DOHH2 (cell line): ENCODE data around the gene CASKIN1.

ENCODE experiments used
- H3F3A ChIP-seq: fragments of 200-600 bp; sonication (generic), shearing (Covaris generic); 2 replicates; pipeline ENCODE4 v1.6.0; 2016; ENCODE audit warnings: antibody characterized with exemption, mild to moderate bottlenecking; ENCODE audit not compliant: control insufficient read depth, insufficient read depth
- H3K27ac ChIP-seq: fragments of 200-600 bp; sonication (generic); 2 replicates; pipeline ENCODE4 v1.5.1; 2014; ENCODE audit warnings: low read depth, mild to moderate bottlenecking, low read length, moderate library complexity
- H3K27me3 ChIP-seq: fragments of 200-600 bp; sonication (generic); 2 replicates; pipeline ENCODE4 v1.6.1; 2014; ENCODE audit warnings: mild to moderate bottlenecking, low read length, mixed read lengths; ENCODE audit not compliant: control insufficient read depth
- H3K36me3 ChIP-seq: fragments of 200-600 bp; sonication (generic); 2 replicates; pipeline ENCODE4 v1.6.1; 2014; ENCODE audit warnings: mild to moderate bottlenecking, low read length, moderate library complexity, mixed read lengths; ENCODE audit not compliant: control insufficient read depth
- H3K4me1 ChIP-seq: fragments of 200-600 bp; sonication (generic); 2 replicates; pipeline ENCODE4 v1.6.1; 2014; ENCODE audit warnings: mild to moderate bottlenecking, low read length, mixed read lengths; ENCODE audit not compliant: control insufficient read depth
- H3K4me2 ChIP-seq: fragments of 200-600 bp; sonication (generic); 2 replicates; pipeline ENCODE4 v1.6.0; 2014; ENCODE audit warnings: mild to moderate bottlenecking, low read length, moderate library complexity
- H3K4me3 ChIP-seq: fragments of 200-600 bp; sonication (generic); 2 replicates; pipeline ENCODE4 v1.5.1; 2014; ENCODE audit warnings: mild to moderate bottlenecking, low read length, mixed read lengths
- H3K79me2 ChIP-seq: fragments of 200-600 bp; sonication (generic); 2 replicates; pipeline ENCODE4 v1.6.1; 2014; ENCODE audit warnings: mild to moderate bottlenecking, low read length, mixed read lengths; ENCODE audit not compliant: control insufficient read depth
- H3K9me2 ChIP-seq: fragments of 200-600 bp; sonication (generic); replicated peaks from 2 replicates; pipeline ENCODE4 v1.6.1; 2014; ENCODE audit warnings: mild to moderate bottlenecking, low read length, mixed read lengths; ENCODE audit not compliant: control insufficient read depth
- H3K9me3 ChIP-seq: fragments of 200-600 bp; sonication (generic); 2 replicates; pipeline ENCODE4 v1.6.1; 2014; ENCODE audit warnings: antibody characterized with exemption, low read length, mixed read lengths; ENCODE audit not compliant: control insufficient read depth, insufficient read depth
- H4K20me1 ChIP-seq: fragments of 200-600 bp; sonication (generic); 2 replicates; pipeline ENCODE4 v1.6.0; 2014; ENCODE audit warnings: low read depth, mild to moderate bottlenecking, antibody characterized with exemption, low read length, moderate library complexity; ENCODE audit not compliant: control insufficient read depth, insufficient read depth
- EZH2phosphoT487 ChIP-seq: fragments of 200-600 bp; sonication (generic); IDR thresholded peaks from 2 replicates; pipeline ENCODE4 v1.6.1; 2017; ENCODE audit warnings: borderline replicate concordance, mild to moderate bottlenecking, antibody characterized with exemption, low read length, moderate library complexity, mixed read lengths
- TF ChIP-seq, protein P1 (sequence below): fragments of 200-600 bp; sonication (generic); IDR thresholded peaks from one replicate; pipeline ENCODE4 v1.5.1; 2014; ENCODE audit warnings: antibody characterized with exemption, mild to moderate bottlenecking, low read depth, low read length; ENCODE audit not compliant: poor library complexity, severe bottlenecking

Gene CASKIN1

DNA sequence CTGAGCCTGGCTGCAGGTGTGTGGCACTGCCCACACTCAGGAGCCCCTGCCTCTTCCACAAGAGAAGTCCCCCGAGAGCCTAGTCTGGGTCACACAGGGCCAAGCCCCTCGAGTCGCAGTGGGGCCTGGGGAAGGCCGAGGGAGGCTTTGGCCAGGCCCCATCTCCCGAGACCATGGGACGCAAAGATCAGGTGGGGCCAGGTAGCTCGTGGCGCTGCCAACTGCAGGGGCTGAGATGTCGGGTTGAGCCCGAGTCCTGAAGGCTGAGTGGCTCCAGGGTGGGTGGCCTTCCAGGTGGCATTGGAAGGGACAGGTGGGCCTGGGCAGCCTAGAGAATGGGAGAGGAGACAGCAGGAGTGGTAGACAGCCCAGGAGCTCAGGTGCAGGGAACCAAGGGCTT, 34.5 kb downstream of the CASKIN1 start:
- Histone ChIP-seq H3K36me3 (peaks cover 64% of the 10 kb centered on the region), H3F3A (peaks cover 8% of the 10 kb centered on the region), H3K9me2 (no peaks in the 10 kb centered on the region), H3K4me3 (no peak overlapping the region), H3K9me3 (peaks cover 17% of the 10 kb centered on the region; the same call in 1 of the 2 replicates), H3K27me3 (no peaks in the 10 kb centered on the region), H3K4me1 (peaks cover 41% of the 10 kb centered on the region), H4K20me1 (no peaks in the 10 kb centered on the region; the same call in 1 of the 2 replicates), H3K79me2 (peaks cover 86% of the 10 kb centered on the region), H3K4me2 (no peak overlapping the region), H3K27ac (no peak overlapping the region)
- TF ChIP-seq, protein P1, sequence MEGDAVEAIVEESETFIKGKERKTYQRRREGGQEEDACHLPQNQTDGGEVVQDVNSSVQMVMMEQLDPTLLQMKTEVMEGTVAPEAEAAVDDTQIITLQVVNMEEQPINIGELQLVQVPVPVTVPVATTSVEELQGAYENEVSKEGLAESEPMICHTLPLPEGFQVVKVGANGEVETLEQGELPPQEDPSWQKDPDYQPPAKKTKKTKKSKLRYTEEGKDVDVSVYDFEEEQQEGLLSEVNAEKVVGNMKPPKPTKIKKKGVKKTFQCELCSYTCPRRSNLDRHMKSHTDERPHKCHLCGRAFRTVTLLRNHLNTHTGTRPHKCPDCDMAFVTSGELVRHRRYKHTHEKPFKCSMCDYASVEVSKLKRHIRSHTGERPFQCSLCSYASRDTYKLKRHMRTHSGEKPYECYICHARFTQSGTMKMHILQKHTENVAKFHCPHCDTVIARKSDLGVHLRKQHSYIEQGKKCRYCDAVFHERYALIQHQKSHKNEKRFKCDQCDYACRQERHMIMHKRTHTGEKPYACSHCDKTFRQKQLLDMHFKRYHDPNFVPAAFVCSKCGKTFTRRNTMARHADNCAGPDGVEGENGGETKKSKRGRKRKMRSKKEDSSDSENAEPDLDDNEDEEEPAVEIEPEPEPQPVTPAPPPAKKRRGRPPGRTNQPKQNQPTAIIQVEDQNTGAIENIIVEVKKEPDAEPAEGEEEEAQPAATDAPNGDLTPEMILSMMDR: no peak
- TF ChIP-seq EZH2phosphoT487: no peak

DNA sequence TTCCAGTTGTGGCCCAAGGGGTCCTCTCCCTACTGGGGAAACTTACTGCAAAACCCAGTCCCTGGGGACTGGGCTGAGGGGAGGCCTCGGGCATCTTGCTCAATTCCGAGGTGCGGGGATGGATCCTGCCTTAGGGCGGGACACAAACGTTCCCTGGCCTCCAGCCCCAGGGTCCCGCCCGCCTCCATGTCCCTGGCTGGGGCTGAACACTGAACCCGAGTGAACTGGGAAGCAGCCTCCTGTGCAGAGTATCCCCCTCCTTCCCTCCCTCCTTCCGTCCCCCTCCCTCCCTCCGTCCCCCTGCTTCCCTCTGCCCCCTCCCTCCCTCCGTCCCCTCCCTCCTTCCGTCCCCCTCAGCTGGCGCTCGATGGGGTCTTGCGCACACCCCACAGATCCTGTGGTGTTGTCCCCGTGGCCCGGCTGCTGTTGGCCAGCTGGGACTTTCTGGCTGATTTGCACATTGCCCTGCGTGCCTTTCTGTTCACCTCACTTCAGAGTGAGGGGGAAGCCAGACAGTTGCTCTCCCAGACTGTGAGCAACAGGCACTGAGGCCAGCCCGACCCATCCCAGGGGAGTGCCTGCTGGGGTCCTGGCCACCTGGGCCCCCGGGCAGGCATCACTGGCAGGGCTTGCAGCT, 35.4 kb downstream of the CASKIN1 start:
- no peak for TF ChIP-seq EZH2phosphoT487
- TF ChIP-seq, protein P1: no peak
- Histone ChIP-seq H3K79me2 (peaks cover 88% of the 10 kb centered on the region), H3K27ac (no peak overlapping the region)

DNA sequence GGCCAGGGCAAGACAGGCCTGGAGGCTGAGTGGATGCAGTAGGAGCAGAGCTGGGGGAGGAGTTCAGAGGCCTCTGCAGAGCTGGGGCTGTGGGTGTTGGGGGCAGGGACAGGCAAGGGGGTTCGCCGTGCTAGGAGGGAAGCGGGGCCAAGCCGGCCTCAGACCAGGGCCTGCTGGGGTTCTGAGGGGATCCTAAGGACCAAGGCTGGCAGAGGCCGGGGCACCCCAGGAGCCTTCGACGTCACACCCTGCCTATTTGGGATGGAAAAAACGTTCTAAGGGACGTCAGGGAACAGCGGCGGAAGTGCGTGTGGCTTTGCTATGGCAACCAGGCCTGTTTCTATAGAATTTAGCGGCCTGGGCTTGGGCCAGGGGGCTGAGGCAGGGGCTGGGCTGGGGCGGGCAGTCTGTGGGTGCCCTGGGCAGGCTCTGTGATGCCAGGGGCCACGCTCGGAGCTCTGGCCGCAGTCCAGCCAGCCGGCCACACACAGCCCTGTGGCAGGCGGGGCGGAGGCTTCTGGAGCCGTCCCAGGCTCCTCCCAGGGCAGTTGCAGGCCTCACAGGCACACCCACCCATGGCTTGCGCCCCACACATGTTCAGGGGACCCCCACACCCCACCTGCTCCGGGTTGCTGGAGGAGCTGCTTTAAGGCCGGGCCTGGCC, 37.1 kb downstream of the CASKIN1 start:
- H3K79me2 ChIP-seq: peaks cover 92% of the 10 kb centered on the region
- peaks cover 44% of the 10 kb centered on the region for H3K4me1 ChIP-seq
- H3K4me2 ChIP-seq: peak overlapping the region; percentile 95
- H3F3A ChIP-seq: peaks cover 16% of the 10 kb centered on the region
- H4K20me1 ChIP-seq: peaks cover 7% of the 10 kb centered on the region
- TF ChIP-seq, protein P1: no peak
- no peak for TF ChIP-seq EZH2phosphoT487
- no peak overlapping the region for H3K27ac ChIP-seq
- peak overlapping the region; percentile 36 for H3K4me3 ChIP-seq
- peaks cover 4% of the 10 kb centered on the region; the same call in 1 of the 2 replicates for H3K27me3 ChIP-seq
- no peaks in the 10 kb centered on the region for H3K9me2 ChIP-seq
- H3K36me3 ChIP-seq: peaks cover 61% of the 10 kb centered on the region
- peaks cover 17% of the 10 kb centered on the region; the same call in 1 of the 2 replicates for H3K9me3 ChIP-seq

More for the DNA sequence above, 35.4 kb downstream of the CASKIN1 start:
- Histone ChIP-seq H3K9me2 (no peaks in the 10 kb centered on the region), H3K36me3 (peaks cover 58% of the 10 kb centered on the region), H3F3A (peaks cover 8% of the 10 kb centered on the region), H4K20me1 (no peaks in the 10 kb centered on the region; the same call in none of the 2 replicates), H3K4me2 (peak overlapping the region; percentile 16), H3K9me3 (peaks cover 17% of the 10 kb centered on the region; the same call in 1 of the 2 replicates), H3K4me1 (peaks cover 44% of the 10 kb centered on the region), H3K27me3 (no peaks in the 10 kb centered on the region), H3K4me3 (no peak overlapping the region)
